BE2C (cell line): ENCODE data around the gene ADAMTSL1.

Experiments used
- DNase-seq: peaks from one replicate; pipeline ENCODE4 v3.0.0-alpha.2; 2020
- H3K27me3 ChIP-seq: fragments of 250-450 bp; sonication (Bioruptor Pico); 2 replicates; pipeline ENCODE4 v1.5.1; 2020; ENCODE audit warnings: mild to moderate bottlenecking
- H3K36me3 ChIP-seq: fragments of 250-450 bp; sonication (Bioruptor Pico); 2 replicates; pipeline ENCODE4 v1.5.1; 2020; ENCODE audit warnings: mild to moderate bottlenecking
- H3K4me1 ChIP-seq: fragments of 250-450 bp; sonication (Bioruptor Pico); 2 replicates; pipeline ENCODE4 v1.5.1; 2020
- H3K4me3 ChIP-seq: 2 replicates; pipeline ENCODE4 v1.5.1; 2011; ENCODE audit warnings: low read depth, low read length
- H3K9me3 ChIP-seq: fragments of 250-450 bp; sonication (Bioruptor Pico); 2 replicates; pipeline ENCODE4 v1.5.1; 2020
- TF ChIP-seq, protein P1 (sequence below): IDR thresholded peaks from 2 replicates; pipeline ENCODE4 v1.5.1; 2012; ENCODE audit warnings: mild to moderate bottlenecking, low read depth, low read length

ADAMTSL1 gene

DNA sequence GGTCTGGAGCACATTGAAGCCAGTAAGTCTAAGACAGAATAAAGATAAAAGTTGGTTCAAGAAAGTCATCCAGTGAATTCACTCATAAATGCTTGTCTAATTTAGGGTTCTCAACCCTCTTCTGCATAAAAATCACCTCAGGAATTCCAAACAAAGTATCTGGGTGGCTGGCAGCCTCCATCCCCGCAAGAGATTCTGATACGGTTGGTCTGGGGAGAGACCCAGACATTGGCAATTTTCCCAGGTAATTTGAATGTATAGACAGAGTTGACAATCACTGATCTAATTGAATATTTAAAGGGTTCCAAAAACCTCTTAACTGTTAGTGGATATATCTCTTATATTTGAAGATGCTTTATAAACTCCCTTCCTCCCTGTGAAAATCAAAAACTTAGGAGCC, 14.9 kb downstream of the ADAMTSL1 start:
- Histone ChIP-seq H3K4me1 (no peaks in the 10 kb centered on the region), H3K4me3 (no peak overlapping the region), H3K9me3 (no peaks in the 10 kb centered on the region), H3K36me3 (no peaks in the 10 kb centered on the region), H3K27me3 (no peaks in the 10 kb centered on the region)
- no peak for DNase-seq
- TF ChIP-seq, protein P1, sequence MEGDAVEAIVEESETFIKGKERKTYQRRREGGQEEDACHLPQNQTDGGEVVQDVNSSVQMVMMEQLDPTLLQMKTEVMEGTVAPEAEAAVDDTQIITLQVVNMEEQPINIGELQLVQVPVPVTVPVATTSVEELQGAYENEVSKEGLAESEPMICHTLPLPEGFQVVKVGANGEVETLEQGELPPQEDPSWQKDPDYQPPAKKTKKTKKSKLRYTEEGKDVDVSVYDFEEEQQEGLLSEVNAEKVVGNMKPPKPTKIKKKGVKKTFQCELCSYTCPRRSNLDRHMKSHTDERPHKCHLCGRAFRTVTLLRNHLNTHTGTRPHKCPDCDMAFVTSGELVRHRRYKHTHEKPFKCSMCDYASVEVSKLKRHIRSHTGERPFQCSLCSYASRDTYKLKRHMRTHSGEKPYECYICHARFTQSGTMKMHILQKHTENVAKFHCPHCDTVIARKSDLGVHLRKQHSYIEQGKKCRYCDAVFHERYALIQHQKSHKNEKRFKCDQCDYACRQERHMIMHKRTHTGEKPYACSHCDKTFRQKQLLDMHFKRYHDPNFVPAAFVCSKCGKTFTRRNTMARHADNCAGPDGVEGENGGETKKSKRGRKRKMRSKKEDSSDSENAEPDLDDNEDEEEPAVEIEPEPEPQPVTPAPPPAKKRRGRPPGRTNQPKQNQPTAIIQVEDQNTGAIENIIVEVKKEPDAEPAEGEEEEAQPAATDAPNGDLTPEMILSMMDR, result no peak

GRCh38 chr9:18489861-18490260, 15.9 kb downstream of the ADAMTSL1 start:
- Histone ChIP-seq H3K9me3 (no peaks in the 10 kb centered on the region), H3K27me3 (no peaks in the 10 kb centered on the region), H3K36me3 (no peaks in the 10 kb centered on the region), H3K4me3 (no peak overlapping the region), H3K4me1 (no peaks in the 10 kb centered on the region)
- no peak for DNase-seq
- TF ChIP-seq, protein P1, result no peak

DNA sequence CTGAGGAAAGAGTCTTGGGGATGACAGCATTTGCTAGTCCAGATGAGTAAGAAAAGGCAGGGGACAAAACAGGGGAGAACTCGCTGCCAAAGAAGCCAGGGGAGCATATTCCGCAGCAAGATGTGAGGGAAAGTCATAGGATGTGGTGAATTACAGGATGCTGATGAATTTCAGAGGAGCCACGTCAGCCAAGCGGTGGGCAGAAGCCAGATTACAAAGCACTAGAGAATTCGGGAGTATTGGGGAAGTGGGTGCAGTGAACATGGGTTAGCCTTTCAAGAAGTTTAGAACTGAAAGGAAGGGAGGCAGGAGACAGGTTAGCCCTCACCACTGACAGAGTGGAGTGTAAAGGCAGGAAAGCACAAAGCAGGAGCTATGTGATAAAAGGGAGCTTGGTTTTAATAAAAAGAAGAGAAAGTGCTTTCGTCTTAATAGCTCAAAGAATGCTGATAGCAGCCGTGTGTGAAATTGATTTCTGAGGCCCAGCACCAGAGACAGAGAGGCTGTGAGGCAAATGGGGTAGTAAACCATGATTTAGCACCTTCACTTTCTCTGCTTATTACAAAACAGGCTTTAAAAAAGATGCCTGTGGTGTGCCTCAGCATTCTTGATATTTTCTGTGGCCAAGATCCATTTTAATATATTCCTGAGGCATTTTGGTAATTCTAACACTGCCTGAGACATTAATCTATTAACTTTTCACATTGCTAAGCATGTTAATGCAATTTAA, 16.9 kb downstream of the ADAMTSL1 start:
- Histone ChIP-seq H3K4me1 (no peaks in the 10 kb centered on the region), H3K9me3 (no peaks in the 10 kb centered on the region), H3K4me3 (no peak overlapping the region), H3K36me3 (no peaks in the 10 kb centered on the region), H3K27me3 (no peaks in the 10 kb centered on the region)
- no peak for DNase-seq
- TF ChIP-seq, protein P1, result no peak

- Histone ChIP-seq H3K27me3 (no peaks in the 10 kb centered on the region), H3K36me3 (no peaks in the 10 kb centered on the region), H3K4me3 (no peak overlapping the region), H3K4me1 (no peaks in the 10 kb centered on the region), H3K9me3 (no peaks in the 10 kb centered on the region)
- no peak for DNase-seq
- TF ChIP-seq, protein P1, result no peak
Observed at GRCh38 chr9:18492612-18493011, 18.7 kb downstream of the ADAMTSL1 start.

- no peak for DNase-seq
- TF ChIP-seq, protein P1, result no peak
- Histone ChIP-seq H3K9me3 (no peaks in the 10 kb centered on the region), H3K27me3 (no peaks in the 10 kb centered on the region), H3K4me3 (no peak overlapping the region), H3K4me1 (no peaks in the 10 kb centered on the region), H3K36me3 (no peaks in the 10 kb centered on the region)
Observed at GRCh38 chr9:18493451-18493993, 19.6 kb downstream of the ADAMTSL1 start.

DNA sequence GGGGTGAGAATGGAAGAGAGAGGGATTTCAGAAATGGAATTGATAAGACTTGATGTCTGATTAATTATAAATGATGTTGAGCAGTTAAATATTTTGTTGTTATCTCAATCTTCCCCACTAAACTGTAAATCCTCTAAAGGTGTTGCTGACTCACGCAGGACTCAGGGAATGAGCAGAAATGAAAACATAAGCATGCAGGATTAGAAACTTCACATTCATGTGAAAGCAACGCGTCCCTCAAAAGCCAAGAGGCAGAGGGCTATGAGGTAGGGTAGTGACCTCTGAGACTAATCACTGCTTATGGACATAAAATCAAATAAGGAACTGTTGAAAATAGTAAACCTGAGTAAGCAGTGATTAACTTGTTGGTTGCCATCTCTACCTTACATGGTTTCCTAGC, 21.1 kb downstream of the ADAMTSL1 start:
- no peaks in the 10 kb centered on the region for H3K36me3 ChIP-seq
- H3K4me3 ChIP-seq, result no peak overlapping the region
- H3K27me3 ChIP-seq, result no peaks in the 10 kb centered on the region
- H3K9me3 ChIP-seq, result no peaks in the 10 kb centered on the region
- TF ChIP-seq, protein P1, result no peak
- no peaks in the 10 kb centered on the region for H3K4me1 ChIP-seq
- no peak for DNase-seq
